HG02623 (cell line): ENCODE measurements around the gene MAPKAPK3.
A peak's percentile ranks its signal among the peaks of the same experiment; 100 is the strongest.

ENCODE experiments used
- ATAC-seq: cut with Tn5 transposase; IDR thresholded peaks from one replicate; pipeline ENCODE4 v1.9.1; 2021; ENCODE audit warnings: moderate library complexity; ENCODE audit not compliant: unreplicated experiment

The MAPKAPK3 gene

DNA sequence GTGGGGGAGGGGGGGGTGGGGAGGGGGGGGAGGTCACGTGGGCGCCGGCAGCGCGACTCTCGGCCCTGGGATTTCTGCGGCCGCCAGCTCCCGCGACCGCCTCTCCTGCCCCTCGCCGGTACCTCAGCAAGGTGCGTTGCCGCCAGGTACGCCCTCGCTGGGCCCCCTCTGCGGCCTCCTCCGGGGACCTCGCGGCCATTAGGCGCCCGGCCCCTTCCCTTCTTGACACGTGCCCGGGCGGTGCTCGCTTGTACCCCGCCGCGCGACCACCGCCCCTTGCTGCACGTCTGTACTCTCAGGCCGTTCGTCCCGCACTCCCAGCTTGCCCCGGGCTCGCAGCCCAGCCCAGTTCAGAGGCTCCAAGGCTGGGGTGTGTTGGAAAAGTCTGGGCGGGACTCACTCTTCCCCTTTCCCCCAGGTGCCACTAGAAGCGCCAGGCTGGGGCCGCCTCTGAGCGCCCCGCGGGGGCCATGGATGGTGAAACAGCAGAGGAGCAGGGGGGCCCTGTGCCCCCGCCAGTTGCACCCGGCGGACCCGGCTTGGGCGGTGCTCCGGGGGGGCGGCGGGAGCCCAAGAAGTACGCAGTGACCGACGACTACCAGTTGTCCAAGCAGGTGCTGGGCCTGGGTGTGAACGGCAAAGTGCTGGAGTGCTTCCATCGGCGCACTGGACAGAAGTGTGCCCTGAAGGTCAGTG is at the start of gene MAPKAPK3:
TSS of gene MAPKAPK3 (plus strand) at position 56 of the 696 bp plus-strand sequence. CDS start at position 471, 415 bp downstream.
- ATAC-seq, result peak; percentile 16

DNA sequence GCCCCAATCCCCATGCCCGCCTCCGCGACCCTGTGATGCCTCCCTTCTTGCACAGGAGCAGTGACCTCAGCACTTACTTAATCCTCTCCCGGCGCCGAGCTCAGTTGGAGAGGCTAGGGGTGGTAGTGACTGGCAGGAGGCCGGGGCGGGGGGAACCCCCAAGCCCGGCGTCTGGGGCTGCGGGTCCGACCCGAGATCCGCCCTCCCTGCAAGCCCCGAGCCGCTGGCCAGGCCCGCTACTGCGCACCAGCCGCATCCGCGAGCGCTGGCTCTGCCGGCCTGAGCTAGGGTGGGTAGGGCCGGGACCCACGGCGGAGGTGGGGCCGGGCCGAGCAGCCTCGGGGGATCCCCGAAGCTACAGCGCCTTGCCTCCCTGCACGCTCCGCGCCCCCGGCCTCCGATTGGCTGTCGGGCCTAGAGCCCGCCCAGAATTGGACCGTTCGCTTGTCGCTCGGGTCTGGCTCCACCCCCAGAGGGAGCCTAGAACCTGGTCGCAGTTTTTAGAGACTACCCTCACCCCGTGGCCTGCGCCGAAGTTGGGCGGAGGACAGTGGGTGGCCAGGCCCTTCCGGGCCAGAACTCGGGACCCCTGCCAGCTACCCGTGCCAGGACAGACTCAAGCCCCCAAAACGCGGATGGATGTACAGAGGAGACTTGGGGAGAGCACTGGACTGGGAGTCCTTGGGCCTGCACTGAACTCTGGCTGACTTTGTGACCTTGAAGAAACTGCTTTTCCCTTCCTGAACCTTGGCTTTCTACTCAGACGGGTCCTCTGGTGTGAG is 49.4 kb upstream of the MAPKAPK3 start, which contains the start of gene C3orf18:
TSS of gene C3orf18 (minus strand) at position 362 of the 782 bp plus-strand sequence. CDS start 2,048 bp downstream, outside the sequence.
- ATAC-seq, result peak; percentile 76

- ATAC-seq, result peak; percentile 58
Observed at GRCh38 chr3:50568947-50569749, 47.8 kb upstream of the MAPKAPK3 start, which contains the start of gene HEMK1. Gene HEMK1 (plus strand): TSS chr3:50569522. CDS start chr3:50571105, 1,583 bp downstream.

DNA sequence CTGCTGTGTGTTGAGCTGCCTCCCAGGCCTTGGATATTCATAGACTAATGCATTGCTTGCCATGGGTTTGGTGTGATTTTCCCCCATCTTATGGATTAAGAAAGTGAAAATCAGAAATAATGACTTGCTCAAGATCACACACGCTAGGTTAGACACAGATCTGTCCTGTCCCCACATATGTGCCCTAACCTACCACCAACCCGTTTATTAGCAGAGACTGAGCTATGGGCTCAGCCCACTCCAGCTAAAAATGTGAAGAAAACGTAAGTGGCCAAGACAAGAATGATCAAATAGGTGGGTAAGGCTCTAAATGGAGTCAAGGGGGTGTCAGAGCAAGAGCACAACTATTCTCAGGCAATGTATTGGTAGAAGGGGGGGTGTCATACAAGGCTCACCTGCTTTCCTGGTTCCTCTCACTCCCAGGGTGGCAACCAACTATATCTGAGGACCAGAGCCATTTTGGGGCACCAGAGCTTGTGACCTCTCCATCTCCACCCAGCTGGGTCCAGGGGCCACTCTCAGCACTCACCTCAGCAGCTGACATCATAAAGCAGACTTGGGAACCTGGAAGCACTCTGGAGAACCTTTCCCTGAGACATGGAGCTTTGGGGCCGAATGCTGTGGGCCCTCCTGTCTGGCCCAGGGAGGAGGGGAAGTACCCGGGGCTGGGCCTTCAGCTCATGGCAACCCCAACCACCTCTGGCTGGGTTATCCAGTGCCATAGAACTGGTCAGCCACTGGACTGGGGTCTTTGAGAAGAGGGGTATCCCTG is 46.3 kb upstream of the MAPKAPK3 start:
- no peak for ATAC-seq

DNA sequence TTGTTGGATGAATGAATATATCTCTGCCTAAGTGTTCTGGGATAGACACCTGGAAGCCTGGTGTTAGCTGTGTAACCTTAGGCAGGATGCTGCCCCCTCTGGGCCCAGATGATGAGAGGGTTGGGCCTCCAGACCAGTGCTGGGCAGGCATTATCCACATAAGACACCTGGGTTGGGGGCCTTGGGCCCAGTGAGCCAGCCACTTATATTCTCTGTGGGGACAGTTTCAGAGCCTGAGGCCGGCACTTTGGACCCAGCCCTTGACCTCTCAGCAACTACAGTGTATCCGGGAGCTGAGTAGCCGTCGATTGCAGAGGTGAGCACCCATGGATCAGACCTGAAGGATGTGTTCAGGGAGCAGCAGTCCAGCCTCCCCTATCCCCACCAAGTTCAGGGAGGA is 45.5 kb upstream of the MAPKAPK3 start:
- no peak for ATAC-seq

GRCh38 chr3:50572158-50572557 is 44.8 kb upstream of the MAPKAPK3 start:
- ATAC-seq, result no peak

DNA sequence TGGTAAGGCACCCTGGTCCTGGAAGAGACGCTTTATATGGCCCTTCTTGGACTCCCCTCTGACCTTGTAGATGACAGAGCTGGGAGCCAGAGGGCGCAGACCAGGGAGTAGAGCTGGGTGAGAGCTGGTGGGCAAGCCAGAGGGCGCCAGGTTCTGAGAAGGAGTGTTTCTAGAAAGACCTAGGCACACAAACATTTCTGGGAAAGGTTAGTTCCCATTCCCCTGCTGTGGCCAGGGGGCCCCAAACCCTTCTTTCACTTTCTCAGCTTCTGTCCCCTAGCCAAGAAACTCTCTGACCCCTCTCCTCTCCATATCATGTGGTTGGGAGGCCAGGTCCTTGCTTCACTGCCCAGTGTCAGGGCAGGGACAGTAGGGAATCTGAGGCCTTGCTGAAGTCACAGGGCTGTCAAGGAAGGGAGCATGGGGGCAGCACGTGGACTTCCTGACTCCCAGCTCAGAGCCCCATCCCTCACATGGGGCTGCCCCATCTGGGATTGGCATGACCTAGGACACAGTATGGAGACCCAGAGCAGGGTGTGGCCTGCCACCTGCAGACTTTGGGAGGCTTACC is 44.1 kb upstream of the MAPKAPK3 start:
- no peak for ATAC-seq

- no peak for ATAC-seq
Observed at GRCh38 chr3:50573566-50574443, 43.1 kb upstream of the MAPKAPK3 start.

GRCh38 chr3:50574444-50574831 is 42.5 kb upstream of the MAPKAPK3 start:
- no peak for ATAC-seq

GRCh38 chr3:50575372-50575771 is 41.6 kb upstream of the MAPKAPK3 start:
- no peak for ATAC-seq

- ATAC-seq, result no peak
Observed at GRCh38 chr3:50577348-50577747, 39.6 kb upstream of the MAPKAPK3 start.

- ATAC-seq, result no peak
Observed at GRCh38 chr3:50580683-50581458, 36.1 kb upstream of the MAPKAPK3 start.

- ATAC-seq, result no peak
Observed at GRCh38 chr3:50581459-50581842, 35.5 kb upstream of the MAPKAPK3 start.

DNA sequence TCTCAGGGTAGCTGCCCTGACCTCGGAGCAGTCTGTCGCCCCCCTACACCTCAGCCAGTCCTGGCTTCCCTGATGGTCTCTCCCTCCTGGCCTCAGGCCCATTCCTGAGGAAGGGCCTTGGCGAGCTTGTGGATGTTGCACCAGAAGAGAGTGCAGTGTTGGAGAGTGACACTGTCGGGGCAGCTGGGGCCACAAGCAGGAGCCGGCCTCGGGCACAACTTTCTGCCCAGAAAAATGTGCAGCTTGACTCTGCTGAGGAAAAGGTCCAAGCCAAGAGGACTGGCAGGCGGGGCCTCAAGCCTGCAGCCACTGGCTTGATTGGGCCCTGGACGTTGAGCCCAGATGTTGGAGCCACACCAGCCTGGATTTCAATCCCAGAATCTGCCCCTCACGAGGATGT is 34.9 kb upstream of the MAPKAPK3 start:
- no peak for ATAC-seq

GRCh38 chr3:50583897-50584296 is 33.1 kb upstream of the MAPKAPK3 start:
- no peak for ATAC-seq

GRCh38 chr3:50584391-50584790 is 32.6 kb upstream of the MAPKAPK3 start:
- ATAC-seq, result no peak

DNA sequence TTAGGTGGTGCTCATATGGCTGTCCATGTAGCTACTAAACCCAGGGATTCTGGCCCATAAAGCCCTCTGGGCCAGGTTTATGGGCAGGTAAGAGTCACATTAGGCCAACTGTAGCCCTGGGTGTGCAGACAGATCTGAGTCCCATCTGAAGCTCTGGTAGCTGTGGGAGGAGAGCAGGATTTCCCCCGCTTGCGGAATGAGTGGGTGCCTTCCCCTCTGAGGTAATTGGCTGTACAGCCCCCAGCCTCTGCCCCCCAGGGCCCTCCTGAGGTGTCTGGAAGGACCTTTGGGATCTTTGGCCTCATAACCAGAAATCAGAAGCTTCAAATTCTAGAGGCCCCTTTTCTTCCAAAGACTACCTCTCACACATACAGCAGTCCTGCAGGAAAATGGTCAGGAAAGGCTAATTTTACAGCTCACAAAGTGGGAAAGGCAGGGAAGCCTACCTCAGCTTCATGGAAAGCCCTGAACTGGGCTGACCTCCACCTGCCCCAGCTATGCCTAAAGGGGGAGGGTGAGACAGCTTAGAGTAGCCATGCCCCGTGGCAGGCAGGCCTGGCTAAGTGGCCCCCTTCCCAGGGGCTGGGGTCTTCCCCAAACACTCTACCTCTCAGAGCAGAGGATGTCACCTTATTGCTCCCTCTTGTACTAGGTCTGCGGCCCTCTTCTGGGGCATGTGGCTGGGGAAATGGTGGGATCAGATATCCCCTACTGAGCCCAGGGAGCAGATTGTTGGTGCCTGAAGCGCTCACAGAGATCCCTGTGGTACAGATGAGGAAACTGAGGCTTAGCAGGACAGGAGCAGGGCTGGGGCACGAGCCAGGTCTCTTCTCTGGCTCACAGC is 30.8 kb upstream of the MAPKAPK3 start:
- ATAC-seq, result no peak

- no peak for ATAC-seq
Observed at GRCh38 chr3:50586763-50587070, 30.2 kb upstream of the MAPKAPK3 start.
